ENCODE results near the gene KCNMA1. TPM values are rescaled to one million over a fixed set of nuclear protein-coding genes. Genes with fewer than 3 reads are reported as not detected.

Gene KCNMA1
- total RNA-seq, 1 experiment from 2014 or later = 6.2 TPM

DNA sequence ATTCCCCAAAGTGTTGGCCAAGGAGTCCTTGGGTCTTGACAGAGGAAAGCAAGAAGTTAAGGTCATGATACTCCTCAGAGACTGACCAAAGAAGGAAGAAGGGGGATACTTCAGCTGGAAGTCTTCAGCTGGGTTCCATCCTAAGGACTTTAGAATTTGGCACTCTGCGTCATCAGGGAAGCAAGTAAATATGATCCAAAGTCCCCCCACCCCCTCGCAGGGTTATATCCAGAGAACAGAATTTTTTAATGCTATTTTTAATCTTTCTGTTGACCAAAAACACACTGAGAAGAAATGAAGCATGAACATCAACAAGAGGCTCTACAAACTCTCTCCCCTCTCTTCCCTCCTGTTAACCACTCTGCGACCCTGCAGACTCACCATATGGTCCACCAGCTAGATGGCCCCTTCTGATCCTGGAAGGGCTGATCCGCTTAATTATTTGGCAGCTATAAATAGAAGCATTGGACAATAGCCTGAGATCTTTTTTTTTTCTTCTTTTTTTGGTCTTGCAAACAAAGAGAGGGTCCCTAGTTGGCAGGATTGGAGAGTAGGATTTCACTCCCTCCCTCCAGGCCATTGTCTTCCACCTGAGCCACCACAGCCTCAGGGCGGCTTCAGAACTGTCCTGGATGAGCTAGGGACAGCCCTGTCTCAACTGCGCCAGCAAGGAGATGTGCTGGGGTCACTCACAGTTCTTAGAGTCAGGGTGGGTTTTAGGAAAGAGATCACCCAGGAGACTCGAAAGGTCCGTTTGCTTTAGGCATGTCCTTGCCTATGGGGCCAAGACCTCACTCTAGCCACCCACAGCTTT is 196.0 kb downstream of the KCNMA1 start:
- no peak for DNase-seq (ENCODE audit: low read depth)
- in situ Hi-C loops (cut with HindIII; ENCODE audit: low pct_unique_long_range_greater_than_20kb, low sequenced_read_pairs) = no loop called here

DNA sequence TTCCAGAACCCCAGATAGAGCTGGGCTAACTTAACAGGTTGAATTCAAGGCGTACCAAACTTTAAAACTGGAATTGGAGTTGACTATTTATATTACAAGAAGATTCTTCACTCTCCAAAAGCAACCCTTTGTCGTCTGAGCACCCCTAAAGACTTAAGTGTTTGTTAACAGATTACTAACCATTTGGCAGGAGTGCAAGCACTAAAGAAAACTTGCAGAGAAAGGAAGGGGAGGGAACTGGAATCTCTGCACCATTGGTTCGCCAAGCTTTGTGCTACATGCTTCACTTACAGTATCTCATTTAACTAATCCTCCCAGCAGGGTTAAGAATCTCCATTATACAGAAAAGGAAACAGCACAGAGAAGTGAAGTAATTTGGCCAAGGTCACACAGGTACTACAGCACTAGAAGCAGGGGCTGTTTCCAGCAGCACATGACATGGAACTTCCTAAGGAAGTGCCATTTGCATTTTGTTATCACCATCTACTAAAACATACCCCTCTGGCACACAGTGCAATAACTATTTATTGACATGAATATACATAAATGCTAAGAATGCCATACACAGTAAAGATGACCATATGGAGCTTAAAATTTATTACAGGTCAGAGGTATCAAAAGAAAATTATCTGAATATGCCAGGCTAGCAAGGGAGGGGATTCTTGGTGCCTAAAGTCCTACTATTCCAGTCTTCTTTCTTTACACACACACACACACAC is 201.2 kb downstream of the KCNMA1 start:
- no peak for DNase-seq (ENCODE audit: low read depth)
- in situ Hi-C loops (cut with HindIII; ENCODE audit: low pct_unique_long_range_greater_than_20kb, low sequenced_read_pairs) = no loop called here

DNA sequence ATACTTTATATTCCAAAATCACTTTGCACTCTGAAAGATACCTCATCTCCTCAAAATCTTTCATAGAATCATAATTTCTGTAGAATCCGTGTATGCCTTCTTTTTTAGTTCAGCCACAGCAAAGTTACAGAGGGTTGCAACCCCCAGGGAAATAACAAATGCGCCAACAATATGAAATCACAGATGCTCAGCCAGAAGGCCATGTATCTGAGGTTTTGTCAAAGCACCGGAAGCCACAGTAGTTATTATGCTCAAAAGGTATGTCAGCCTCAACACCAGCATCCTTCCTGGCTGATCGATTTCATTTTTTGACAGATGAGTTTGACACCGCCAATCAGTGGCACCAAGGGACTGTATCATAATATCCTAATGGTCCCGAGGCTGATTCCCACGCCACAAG is 204.1 kb downstream of the KCNMA1 start:
- DNase-seq (ENCODE audit: low read depth) = no peak
- in situ Hi-C loops (cut with HindIII; ENCODE audit: low pct_unique_long_range_greater_than_20kb, low sequenced_read_pairs) = no loop called here

DNA sequence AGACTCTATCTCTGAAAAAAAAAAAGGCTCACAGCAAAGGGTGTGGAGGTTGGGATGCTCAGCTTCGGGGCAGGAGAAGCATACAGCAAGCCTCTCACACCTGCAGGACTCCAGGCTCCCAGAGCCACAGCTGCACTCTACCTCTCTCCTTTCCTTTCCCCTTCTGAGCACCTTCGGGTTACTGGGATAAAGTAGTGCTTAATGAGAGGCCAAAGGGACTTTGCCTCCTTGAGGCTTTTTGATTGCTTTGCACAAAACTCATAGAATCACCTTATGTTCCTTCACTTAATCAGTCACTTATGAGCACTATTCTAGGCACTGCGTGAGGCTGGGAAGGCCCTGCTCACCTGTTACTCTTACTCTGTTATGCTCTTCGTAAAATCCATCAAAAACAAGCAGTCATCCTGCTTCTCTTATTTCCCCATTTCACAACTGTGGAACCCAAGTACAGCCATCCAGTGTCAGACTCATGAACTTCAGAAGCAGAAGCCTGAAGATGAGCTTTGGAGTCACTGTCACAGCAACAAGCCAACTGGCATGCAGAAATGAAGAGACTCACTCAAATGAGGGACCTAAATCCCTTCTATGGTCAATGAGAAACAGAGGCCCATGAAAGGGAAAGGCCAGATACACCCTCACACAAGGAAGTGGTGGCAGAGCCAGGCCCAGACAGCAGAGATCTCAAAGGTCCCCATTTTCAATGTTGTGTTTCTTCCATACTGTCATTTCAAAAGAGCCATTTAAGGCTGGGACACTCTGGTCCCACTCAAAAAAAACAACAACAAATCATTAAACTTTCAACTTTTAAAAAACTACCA is 205.4 kb downstream of the KCNMA1 start:
- DNase-seq (ENCODE audit: low read depth) = no peak
- in situ Hi-C loops (cut with HindIII; ENCODE audit: low pct_unique_long_range_greater_than_20kb, low sequenced_read_pairs) = no loop called here

DNA sequence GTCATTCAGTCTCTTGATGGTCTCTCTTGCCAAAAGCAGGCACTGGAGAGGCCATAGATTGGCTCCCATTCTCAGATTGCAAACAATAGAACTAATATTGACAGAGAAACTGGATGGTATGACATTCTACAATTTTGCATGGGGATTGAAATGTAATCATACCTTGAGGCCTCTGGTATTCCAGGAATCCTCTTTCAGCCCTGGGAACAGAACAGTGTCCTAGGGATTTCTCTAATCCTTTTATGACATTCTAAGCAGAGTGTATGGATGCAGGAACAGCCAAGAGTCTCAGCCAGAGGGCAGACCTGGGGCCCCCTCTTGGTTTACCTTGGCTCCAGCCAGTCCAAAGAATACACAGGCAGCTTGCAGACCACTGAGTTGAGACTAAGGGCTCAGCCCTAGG is 206.4 kb downstream of the KCNMA1 start:
- DNase-seq (ENCODE audit: low read depth) = no peak
- in situ Hi-C loops (cut with HindIII; ENCODE audit: low pct_unique_long_range_greater_than_20kb, low sequenced_read_pairs) = no loop called here

DNA sequence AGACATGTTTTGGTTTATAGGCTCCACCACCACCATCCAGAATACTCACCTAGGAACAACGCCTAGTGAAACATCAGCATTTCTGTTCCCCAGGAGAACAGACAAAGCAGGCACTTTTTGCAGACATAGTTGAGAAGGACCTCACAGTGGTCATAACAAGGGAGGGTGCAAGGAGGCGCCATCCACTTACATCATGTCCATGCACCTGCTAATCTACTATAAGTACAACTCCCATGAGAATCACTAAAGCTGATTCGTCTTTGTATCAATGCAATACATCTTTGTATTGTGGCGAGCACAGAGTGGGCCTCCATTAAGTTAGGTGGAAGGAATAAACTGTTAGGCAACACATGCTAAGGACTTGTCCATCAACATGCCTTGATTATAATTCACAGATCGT is 207.1 kb downstream of the KCNMA1 start:
- no peak for DNase-seq (ENCODE audit: low read depth)
- in situ Hi-C loops (cut with HindIII; ENCODE audit: low pct_unique_long_range_greater_than_20kb, low sequenced_read_pairs) = no loop called here

DNA sequence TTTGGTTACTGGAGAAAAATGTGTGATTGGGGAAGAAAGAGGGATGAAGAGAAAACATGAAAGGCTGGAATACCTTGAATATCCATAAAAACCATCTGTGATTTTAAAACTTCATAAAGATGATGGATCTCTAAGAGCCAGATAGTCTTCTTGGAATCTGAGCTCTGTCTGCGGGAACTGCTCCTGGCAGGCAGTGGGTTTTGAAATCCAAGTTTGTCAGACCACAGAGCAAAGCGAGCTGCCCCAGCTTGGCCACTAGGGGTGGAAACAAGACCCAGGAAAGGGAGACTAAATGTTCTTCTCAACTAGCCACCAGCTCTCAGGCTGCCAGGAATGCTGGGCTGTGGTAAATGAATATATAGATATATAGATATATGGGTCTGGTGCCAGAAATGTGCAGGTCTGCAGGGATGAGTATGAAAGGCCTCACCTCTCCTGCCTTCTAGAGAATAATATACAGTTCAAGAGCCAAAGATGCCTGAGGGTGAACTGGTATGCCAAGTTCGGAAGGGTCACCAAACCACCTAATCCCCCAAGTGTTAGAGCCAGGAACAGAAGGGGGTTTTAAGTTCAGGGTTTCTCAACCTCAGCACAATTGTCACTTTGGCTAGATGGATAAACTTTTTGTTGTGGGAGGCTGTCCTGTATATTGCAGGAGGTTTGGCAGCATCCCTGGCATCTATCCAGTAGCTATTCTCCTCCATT is 208.8 kb downstream of the KCNMA1 start:
- in situ Hi-C loops (cut with HindIII; ENCODE audit: low pct_unique_long_range_greater_than_20kb, low sequenced_read_pairs) = no loop called here
- DNase-seq (ENCODE audit: low read depth) = peak; percentile 14

DNA sequence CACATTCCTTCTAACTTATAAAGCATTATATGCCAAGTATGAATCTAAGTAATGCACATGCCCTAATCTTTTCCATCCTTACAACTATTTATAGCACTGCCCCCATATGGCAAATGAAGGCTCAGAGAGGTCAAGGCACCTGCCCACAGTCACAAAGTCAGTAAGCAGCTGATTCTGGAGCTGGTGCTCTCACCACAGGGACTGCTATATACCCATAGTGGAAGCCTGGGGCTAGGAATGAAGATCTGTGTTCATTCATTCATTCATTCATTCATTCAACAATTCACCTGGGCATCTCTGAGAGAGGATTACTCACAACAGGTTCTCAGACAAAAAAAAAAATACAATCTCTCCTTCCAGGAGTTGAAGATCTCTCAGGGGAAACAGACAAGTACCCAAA is 213.4 kb downstream of the KCNMA1 start:
- no peak for DNase-seq (ENCODE audit: low read depth)
- in situ Hi-C loops (cut with HindIII; ENCODE audit: low pct_unique_long_range_greater_than_20kb, low sequenced_read_pairs) = no loop called here

DNA sequence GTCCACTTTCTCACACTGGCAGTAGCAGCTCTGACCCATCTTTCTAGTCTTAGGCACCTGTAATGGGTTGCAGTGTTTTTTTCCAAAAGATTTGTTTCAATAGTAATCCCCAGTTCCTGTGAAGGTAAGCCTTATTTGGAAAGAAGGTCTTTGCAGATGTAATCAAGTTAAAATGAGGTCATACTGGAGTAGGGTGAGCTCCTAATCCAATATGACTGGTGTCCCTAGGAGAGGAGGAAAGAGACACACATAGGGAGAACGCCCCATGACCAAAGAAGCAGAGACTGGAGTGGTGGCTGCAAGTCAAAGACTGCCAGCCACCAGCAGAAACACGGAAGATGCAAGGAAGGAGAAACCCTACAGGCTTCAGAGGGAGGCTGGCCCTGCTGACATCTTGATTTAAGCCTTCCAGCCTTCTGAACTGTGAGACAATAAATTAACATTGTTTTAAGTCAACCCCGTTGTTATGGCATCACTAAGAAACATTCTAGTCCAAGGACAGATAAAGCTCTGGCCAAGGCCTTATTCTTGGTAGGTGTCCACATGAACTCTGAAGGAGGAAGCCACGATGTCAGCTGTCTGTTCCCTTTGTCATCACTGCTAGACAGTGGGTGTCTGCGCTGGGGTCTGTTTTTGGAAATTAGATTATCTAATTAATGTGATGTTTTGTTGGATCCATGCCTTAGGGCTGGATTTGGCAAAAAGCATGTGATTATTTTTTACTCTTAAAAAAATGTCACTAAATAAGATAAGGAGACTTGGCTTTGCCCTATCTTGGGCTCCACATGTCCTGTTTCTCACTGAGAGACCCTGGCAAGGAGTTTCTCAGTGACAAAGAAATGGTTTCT is 214.9 kb downstream of the KCNMA1 start:
- in situ Hi-C loops (cut with HindIII; ENCODE audit: low pct_unique_long_range_greater_than_20kb, low sequenced_read_pairs) = no loop called here

DNA sequence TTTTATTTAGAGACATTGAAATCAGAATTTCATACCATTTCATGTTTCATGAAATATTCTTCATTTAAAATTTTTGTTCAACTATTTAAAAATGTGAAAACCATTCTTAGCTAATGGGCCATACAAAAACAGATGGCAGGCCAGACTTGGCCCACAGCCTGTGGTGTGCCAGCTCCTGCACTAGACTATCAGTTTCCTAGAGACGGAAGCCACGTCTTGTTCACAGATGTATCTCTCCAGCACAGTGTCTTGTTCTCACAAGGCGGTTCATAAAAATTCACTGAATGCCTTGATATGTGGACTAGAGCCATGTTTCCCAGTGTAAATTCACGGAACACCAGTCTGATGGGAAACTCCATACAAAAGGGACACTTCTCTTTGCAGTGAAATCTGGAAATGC is 216.0 kb downstream of the KCNMA1 start:
- DNase-seq (ENCODE audit: low read depth) = no peak
- in situ Hi-C loops (cut with HindIII; ENCODE audit: low pct_unique_long_range_greater_than_20kb, low sequenced_read_pairs) = no loop called here

More for the DNA sequence above, 214.9 kb downstream of the KCNMA1 start:
- no peak for DNase-seq (ENCODE audit: low read depth)

DNA sequence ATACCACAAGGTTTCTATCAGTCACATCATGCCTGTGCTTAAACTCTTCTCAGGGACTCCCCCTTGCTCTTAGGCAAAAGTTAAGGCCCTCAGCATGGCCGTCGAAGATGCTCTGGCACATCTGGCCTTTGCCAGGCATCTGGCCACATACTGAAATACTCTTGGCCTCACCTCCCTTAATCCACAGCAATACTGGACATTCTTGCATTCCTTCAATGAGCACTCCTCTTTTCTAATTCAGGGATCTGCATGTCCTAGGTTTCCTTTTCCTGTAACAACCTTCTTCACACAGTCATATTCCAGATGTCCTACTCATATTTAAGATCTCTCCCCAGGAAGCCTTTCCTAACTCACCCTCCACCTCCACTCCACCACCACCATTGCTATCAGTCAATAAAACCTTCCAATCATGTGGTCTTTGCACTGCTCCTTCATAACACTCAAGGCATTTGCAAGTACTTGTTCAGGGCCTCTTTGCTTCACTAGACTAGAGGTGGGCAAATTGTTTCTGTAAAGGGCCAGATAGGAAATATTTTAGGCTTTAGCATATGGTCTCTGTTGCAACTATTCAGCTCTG is 216.6 kb downstream of the KCNMA1 start:
- in situ Hi-C loops (cut with HindIII; ENCODE audit: low pct_unique_long_range_greater_than_20kb, low sequenced_read_pairs) = no loop called here
- DNase-seq (ENCODE audit: low read depth) = no peak

DNA sequence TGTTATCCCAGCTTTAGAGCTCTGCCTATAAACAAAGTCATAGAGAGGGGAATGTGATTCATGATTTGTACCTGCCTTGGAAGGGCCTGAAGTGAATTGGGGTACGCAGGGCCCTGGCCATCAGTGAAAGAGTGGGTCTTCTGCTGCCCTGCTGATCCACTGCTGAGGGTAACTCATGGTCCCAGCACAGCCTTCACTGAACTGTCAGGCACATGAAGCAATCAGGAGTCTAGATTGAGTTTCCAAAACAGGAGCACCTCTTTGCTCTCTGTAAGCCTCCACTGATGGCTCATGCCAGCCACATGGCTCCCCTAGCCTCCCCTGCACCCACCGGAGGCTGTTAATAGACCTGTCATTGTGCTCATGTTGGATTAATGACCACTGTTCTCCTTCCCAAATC is 217.6 kb downstream of the KCNMA1 start:
- in situ Hi-C loops (cut with HindIII; ENCODE audit: low pct_unique_long_range_greater_than_20kb, low sequenced_read_pairs) = no loop called here
- DNase-seq (ENCODE audit: low read depth) = no peak

DNA sequence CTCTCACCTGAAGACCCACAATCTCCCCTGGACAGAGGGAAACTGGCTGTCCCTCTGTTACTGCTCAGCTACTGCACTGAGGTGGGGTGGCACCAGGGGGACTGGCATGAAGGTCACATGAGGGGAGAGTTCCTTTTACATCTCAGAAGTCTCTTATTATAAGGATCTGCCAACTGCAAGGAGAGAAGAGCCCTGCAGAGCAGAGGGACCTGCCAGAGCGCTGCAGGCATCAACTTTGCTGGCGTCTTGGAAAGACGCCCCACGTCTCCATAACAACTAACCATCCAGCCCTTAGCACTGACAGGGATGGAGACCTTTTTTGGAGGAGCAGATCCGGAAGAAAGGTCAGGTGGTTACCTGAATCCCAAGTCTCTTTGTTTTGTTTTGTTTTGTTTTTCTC is 218.6 kb downstream of the KCNMA1 start:
- in situ Hi-C loops (cut with HindIII; ENCODE audit: low pct_unique_long_range_greater_than_20kb, low sequenced_read_pairs) = no loop called here
- no peak for DNase-seq (ENCODE audit: low read depth)

DNA sequence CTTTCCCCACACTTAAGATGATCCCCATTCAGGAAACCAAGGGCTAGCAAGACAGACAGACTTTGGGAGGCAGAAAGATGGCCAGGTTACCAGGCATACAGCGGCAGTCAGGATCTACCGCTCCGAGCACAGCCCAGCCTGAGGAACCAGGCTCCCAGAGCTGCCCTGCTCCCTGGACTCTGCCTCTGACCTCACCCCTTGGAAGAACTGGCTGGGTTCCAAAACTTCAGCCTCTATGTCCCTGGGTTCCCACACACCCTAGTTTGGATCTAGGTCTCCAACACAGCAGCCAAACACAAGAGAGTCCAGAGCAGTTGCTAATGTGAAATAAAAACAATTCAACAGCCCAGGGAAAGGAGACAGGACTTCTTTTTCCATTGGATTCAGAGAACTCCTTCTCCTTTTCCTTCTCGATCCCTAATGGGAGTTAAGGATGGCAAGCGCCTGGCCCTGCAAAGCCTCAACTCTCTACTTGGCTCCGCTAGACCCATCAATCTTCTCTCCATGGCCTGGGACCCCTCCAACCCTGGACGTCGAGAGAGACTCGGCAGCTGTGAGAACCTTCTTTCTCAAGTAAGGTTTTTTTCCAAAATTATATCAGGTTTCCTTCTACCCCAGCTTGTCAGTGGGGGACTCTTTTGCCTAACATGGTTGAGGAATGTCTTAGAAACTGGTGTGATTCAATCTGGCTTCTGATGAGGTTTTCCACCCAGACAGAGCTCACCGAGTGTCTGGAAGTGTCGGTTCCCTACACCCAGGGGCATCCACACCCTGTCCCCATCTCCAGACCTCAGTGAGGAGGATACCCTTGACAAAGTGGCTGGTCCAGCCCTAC is 219.6 kb downstream of the KCNMA1 start:
- no peak for DNase-seq (ENCODE audit: low read depth)
- in situ Hi-C loops (cut with HindIII; ENCODE audit: low pct_unique_long_range_greater_than_20kb, low sequenced_read_pairs) = no loop called here

DNA sequence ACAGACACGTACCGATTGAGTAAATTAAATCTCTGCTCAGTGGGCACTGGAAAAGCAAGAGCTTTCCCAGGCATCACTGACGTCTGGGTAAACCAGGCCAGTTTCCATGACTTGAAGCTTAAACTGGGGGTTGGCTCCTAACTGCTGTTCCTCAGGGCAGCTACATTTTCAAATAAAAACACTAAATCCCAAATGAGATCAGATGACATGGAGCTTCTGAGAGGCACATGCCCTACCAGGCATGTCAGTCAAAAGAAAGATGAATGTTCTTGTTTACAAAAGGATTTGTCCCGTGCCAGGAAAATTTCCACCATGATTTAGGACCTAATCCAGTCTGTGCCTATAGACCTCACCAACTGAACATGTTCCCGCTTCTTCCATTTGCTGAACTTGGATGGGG is 220.2 kb downstream of the KCNMA1 start:
- in situ Hi-C loops (cut with HindIII; ENCODE audit: low pct_unique_long_range_greater_than_20kb, low sequenced_read_pairs) = no loop called here

DNA sequence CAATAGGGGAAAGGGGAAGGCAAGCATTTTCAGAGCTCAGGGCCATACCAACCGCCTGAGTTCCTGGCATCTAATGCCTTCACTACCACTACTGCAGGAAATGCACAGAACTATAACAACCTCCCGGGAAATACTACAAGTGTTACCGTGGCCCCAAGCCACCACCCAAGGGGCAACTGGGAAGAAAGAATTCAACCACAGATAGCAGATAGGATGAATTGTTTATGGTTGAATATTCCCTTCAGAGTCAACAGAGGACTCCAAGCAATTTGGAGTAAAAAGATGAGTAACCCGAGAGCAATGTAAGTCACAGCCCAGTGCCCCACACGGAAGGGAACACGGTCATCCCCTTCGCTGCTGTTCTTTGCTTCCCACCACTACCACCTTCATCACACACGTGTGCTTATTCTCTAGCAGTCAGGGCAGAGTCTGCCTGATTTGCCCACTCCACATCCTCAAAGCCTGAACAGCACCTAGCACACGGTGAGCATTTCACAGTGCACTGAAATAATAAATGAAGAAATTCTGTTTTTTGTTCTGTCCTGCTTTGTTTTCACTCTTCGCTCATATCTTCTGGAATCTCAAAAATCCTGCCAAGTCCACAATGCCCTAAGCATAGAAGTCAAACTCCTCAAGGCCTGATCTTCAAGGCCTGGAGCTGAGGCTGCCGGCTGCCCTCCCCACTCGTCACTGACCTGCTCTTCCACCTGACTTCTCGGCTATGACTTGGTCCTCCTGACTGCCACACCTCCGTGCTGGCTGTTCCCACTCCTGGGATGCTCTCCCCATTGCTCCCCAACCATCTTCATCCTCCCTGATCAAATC is 221.1 kb downstream of the KCNMA1 start:
- DNase-seq (ENCODE audit: low read depth) = peak; percentile 92
- in situ Hi-C loops (cut with HindIII; ENCODE audit: low pct_unique_long_range_greater_than_20kb, low sequenced_read_pairs) = no loop called here

More for the DNA sequence above, 220.2 kb downstream of the KCNMA1 start:
- DNase-seq (ENCODE audit: low read depth) = no peak
